ENCODE results near the gene PSMC4.

DNA sequence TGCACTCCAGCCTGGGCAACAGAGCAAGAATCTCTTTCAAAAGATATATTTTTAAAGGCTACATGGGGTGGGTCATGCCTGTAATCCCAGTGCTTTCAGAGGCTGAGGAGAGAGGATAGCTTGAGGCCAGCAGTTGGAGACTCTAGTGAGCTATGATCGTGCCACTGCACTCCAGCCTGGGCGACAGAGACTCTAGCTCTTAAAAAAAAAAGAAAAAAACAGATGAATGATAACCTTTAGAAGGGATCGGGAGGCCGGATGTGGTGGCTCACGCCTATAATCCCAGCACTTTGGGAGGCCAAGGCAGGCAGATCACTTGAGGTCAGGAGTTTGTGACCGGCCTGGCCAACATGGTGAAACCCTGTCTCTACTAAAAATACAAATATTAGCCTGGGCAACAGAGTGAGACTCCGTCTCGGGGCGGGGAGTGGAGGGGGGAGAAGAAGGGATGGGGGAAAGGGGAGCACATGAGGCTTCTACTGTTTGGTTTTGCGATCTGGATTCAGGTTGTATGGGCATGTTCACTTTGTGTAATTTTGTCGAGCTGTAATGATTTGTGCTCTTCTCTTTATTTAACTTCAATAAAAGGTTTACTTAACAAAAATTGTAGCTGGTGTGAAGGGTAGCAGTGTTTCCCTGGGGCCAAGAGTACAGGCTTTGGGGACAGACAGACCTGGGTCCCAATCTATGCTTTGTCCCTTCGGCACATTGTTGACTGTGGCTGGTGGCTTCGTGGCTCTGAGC, 1.1 kb upstream of the PSMC4 start:
- TF ChIP-seq, protein P1, sequence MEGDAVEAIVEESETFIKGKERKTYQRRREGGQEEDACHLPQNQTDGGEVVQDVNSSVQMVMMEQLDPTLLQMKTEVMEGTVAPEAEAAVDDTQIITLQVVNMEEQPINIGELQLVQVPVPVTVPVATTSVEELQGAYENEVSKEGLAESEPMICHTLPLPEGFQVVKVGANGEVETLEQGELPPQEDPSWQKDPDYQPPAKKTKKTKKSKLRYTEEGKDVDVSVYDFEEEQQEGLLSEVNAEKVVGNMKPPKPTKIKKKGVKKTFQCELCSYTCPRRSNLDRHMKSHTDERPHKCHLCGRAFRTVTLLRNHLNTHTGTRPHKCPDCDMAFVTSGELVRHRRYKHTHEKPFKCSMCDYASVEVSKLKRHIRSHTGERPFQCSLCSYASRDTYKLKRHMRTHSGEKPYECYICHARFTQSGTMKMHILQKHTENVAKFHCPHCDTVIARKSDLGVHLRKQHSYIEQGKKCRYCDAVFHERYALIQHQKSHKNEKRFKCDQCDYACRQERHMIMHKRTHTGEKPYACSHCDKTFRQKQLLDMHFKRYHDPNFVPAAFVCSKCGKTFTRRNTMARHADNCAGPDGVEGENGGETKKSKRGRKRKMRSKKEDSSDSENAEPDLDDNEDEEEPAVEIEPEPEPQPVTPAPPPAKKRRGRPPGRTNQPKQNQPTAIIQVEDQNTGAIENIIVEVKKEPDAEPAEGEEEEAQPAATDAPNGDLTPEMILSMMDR (IDR thresholded peaks at IDR 0.05; ENCODE audit: low read depth, low read length): no peak
- no peak for TF ChIP-seq EZH2phosphoT487 (IDR thresholded peaks at IDR 0.05; ENCODE audit: low read depth)
